Activated CD8-positive, alpha-beta memory T cell treated with anti-CD3 and anti-CD28 coated beads, Interleukin-2, amount 10 ng/mL, durations not matched to agents 7 days and 5 days (primary cell): ENCODE measurements around the gene AMIGO1. TPM values are rescaled to one million over a fixed set of nuclear protein-coding genes. Genes with fewer than 3 reads are reported as not detected.

Experiments used
- ATAC-seq: fragments of 150-1000 bp; cut with Tn5 transposase; one replicate; pipeline ENCODE4 v1.10.0; 2021; ENCODE audit warnings: moderate library complexity
- CTCF ChIA-PET: fragments of 350-600 bp; sonication (Branson Sonifier 250); formaldehyde crosslinking; loops from one replicate; lab custom pipeline; 2021; ENCODE audit warnings: antibody characterized with exemption; lab: Charles Lee
- DNase-seq: peaks from one replicate; pipeline ENCODE4 v3.0.0-alpha.2; 2020
- H3K27ac Mint-ChIP-seq: one replicate; pipeline ENCODE4 v1.8.0; 2021; ENCODE audit warnings: mild to moderate bottlenecking, mixed read lengths
- H3K27me3 Mint-ChIP-seq: one replicate; pipeline ENCODE4 v1.8.0; 2021; ENCODE audit warnings: mixed read lengths
- H3K36me3 Mint-ChIP-seq: one replicate; pipeline ENCODE4 v1.8.0; 2021; ENCODE audit warnings: mild to moderate bottlenecking, mixed read lengths
- H3K4me1 Mint-ChIP-seq: one replicate; pipeline ENCODE4 v1.8.0; 2021; ENCODE audit warnings: mixed read lengths
- H3K4me3 Mint-ChIP-seq: one replicate; pipeline ENCODE4 v1.8.0; 2021; ENCODE audit warnings: mild to moderate bottlenecking, moderate library complexity, mixed read lengths
- H3K9me3 Mint-ChIP-seq: one replicate; pipeline ENCODE4 v1.8.0; 2022; ENCODE audit warnings: low read depth, mixed read lengths
- total RNA-seq, 2 experiments: library from RNA; stranded (reverse); gene quantifications; one replicate each; pipeline ENCODE4 v1.2.3, GENCODE V29; 2021

Gene AMIGO1
- total RNA-seq, 2 experiments from 2014 or later: 0.20 to 0.26 TPM

GRCh38 chr1:109508873-109509175 is 703 bp downstream of the AMIGO1 start:
- Mint-ChIP-seq H3K4me3 (peak overlapping the region; percentile 68), H3K27me3 (peaks cover 36% of the 10 kb centered on the region), H3K9me3 (no peaks in the 10 kb centered on the region), H3K27ac (no peak overlapping the region), H3K4me1 (peaks cover 26% of the 10 kb centered on the region), H3K36me3 (no peaks in the 10 kb centered on the region)
- DNase-seq (no peak), ATAC-seq (no peak)
- CTCF ChIA-PET: interaction anchor here (43.7 to 46.0 kb wide), 2 partner anchors 10 to 11 kb away, joined by 1550 read pairs; partner anchors contain the start of genes AMIGO1, ATXN7L2, CYB561D1 and GPR61

GRCh38 chr1:109508001-109508872 is 1.3 kb downstream of the AMIGO1 start:
- H3K4me3 Mint-ChIP-seq: peak overlapping the region; percentile 68
- peaks cover 28% of the 10 kb centered on the region for H3K4me1 Mint-ChIP-seq
- H3K36me3 Mint-ChIP-seq: no peaks in the 10 kb centered on the region
- H3K27me3 Mint-ChIP-seq: peaks cover 34% of the 10 kb centered on the region
- H3K27ac Mint-ChIP-seq: no peak overlapping the region
- no peak for DNase-seq
- no peak for ATAC-seq
- CTCF ChIA-PET: interaction anchor here (43.7 to 46.0 kb wide), 2 partner anchors 9 to 11 kb away, joined by 1550 read pairs; partner anchors contain the start of genes AMIGO1, ATXN7L2, CYB561D1 and GPR61
- no peaks in the 10 kb centered on the region for H3K9me3 Mint-ChIP-seq

- peaks cover 58% of the 10 kb centered on the region for H3K4me1 Mint-ChIP-seq
- peaks cover 9% of the 10 kb centered on the region for H3K36me3 Mint-ChIP-seq
- DNase-seq (no peak), ATAC-seq (no peak)
- no peak overlapping the region for H3K4me3 Mint-ChIP-seq
- H3K27me3 Mint-ChIP-seq: peaks cover 16% of the 10 kb centered on the region
- peak overlapping the region; percentile 44 for H3K27ac Mint-ChIP-seq
- no peaks in the 10 kb centered on the region for H3K9me3 Mint-ChIP-seq
- CTCF ChIA-PET: interaction anchor here (43.7 to 46.0 kb wide), 2 partner anchors 6 to 15 kb away, joined by 1550 read pairs; partner anchors contain the start of genes AMIGO1, ATXN7L2, CYB561D1 and GPR61
Measured at GRCh38 chr1:109504974-109505373, 4.6 kb downstream of the AMIGO1 start.

- CTCF ChIA-PET: interaction anchor here (43.7 to 46.0 kb wide), 2 partner anchors 5 to 16 kb away, joined by 1550 read pairs; partner anchors contain the start of genes AMIGO1, ATXN7L2, CYB561D1 and GPR61
- no peak overlapping the region for H3K27ac Mint-ChIP-seq
- H3K36me3 Mint-ChIP-seq: peaks cover 12% of the 10 kb centered on the region
- ATAC-seq: no peak
- peaks cover 11% of the 10 kb centered on the region for H3K27me3 Mint-ChIP-seq
- H3K9me3 Mint-ChIP-seq: no peaks in the 10 kb centered on the region
- no peak overlapping the region for H3K4me3 Mint-ChIP-seq
- peaks cover 58% of the 10 kb centered on the region for H3K4me1 Mint-ChIP-seq
- DNase-seq: no peak
Measured at GRCh38 chr1:109503935-109504334, 5.6 kb downstream of the AMIGO1 start.

DNA sequence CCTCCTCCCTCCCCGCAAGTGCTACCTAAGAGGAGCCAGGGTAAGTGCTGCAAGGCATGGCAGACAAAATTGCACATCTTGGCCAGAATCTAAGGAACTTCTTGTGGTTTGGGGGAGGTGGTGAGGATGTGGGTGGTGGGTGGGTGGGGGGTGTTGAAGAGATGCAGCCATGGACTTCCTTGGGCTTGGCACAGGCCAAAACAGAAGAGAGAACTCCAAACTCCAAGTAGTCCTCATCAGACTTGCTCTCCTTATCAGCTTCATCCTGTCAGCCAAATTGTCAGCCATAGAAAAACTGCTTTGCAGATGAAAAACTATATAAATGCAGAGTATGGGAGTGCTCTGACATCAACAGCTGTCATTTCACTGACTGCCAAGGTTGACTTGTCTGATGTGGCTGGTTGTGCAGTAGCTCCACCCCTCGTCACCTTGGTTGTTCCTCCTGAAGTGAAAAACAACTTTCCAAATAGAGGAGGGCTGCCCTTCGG is 7.1 kb downstream of the AMIGO1 start:
- peak; percentile 54 for DNase-seq
- CTCF ChIA-PET: interaction anchor here (1.3 to 46.0 kb wide), 4 partner anchors 3 to 127 kb away, joined by 4 to 1550 read pairs (median 777); partner anchors contain the start of genes AMIGO1, ATXN7L2, CYB561D1 and GPR61
- ATAC-seq: peak; percentile 79
- no peaks in the 10 kb centered on the region for H3K9me3 Mint-ChIP-seq
- peaks cover 2% of the 10 kb centered on the region for H3K27me3 Mint-ChIP-seq
- no peak overlapping the region for H3K4me3 Mint-ChIP-seq
- peaks cover 59% of the 10 kb centered on the region for H3K4me1 Mint-ChIP-seq
- peak overlapping the region; percentile 92 for H3K27ac Mint-ChIP-seq
- peaks cover 12% of the 10 kb centered on the region for H3K36me3 Mint-ChIP-seq

- ATAC-seq: peak; percentile 58
- peaks cover 61% of the 10 kb centered on the region for H3K4me1 Mint-ChIP-seq
Measured at GRCh38 chr1:109501644-109502363, 7.7 kb downstream of the AMIGO1 start.

GRCh38 chr1:109500941-109501381 is 8.6 kb downstream of the AMIGO1 start:
- CTCF ChIA-PET: interaction anchor here (1.3 to 46.0 kb wide), 3 partner anchors 2 to 76 kb away, joined by 4 to 1550 read pairs (median 1550); partner anchors contain the start of genes AMIGO1, ATXN7L2, CYB561D1 and GPR61
- ATAC-seq (no peak), DNase-seq (no peak)
- H3K27me3 Mint-ChIP-seq: no peaks in the 10 kb centered on the region
- peaks cover 19% of the 10 kb centered on the region for H3K36me3 Mint-ChIP-seq
- H3K4me3 Mint-ChIP-seq: no peak overlapping the region
- H3K27ac Mint-ChIP-seq: peak overlapping the region; percentile 22
- H3K9me3 Mint-ChIP-seq: no peaks in the 10 kb centered on the region
- peaks cover 67% of the 10 kb centered on the region for H3K4me1 Mint-ChIP-seq

More at GRCh38 chr1:109501644-109502363, 7.7 kb downstream of the AMIGO1 start:
- H3K4me3 Mint-ChIP-seq: no peak overlapping the region
- CTCF ChIA-PET: interaction anchor here (1.3 to 46.0 kb wide), 4 partner anchors 3 to 128 kb away, joined by 4 to 1550 read pairs (median 777); partner anchors contain the start of genes AMIGO1, ATXN7L2, CYB561D1 and GPR61
- H3K36me3 Mint-ChIP-seq: peaks cover 12% of the 10 kb centered on the region
- H3K27ac Mint-ChIP-seq: peak overlapping the region; percentile 92
- no peaks in the 10 kb centered on the region for H3K27me3 Mint-ChIP-seq
- no peak for DNase-seq
- no peaks in the 10 kb centered on the region for H3K9me3 Mint-ChIP-seq

- DNase-seq: peak; percentile 64
- peaks cover 21% of the 10 kb centered on the region for H3K36me3 Mint-ChIP-seq
- CTCF ChIA-PET: interaction anchor here (1.0 to 46.0 kb wide), 4 partner anchors 1 to 121 kb away, joined by 3 to 1550 read pairs (median 776); partner anchors contain the start of genes AMIGO1, ATXN7L2, CYB561D1 and GPR61
Measured at GRCh38 chr1:109499661-109500536, 9.6 kb downstream of the AMIGO1 start.

GRCh38 chr1:109499081-109499480 is 10.4 kb downstream of the AMIGO1 start:
- Mint-ChIP-seq H3K4me1 (peaks cover 77% of the 10 kb centered on the region), H3K27me3 (no peaks in the 10 kb centered on the region), H3K4me3 (no peak overlapping the region), H3K27ac (no peak overlapping the region), H3K9me3 (no peaks in the 10 kb centered on the region), H3K36me3 (peaks cover 21% of the 10 kb centered on the region)
- CTCF ChIA-PET: interaction anchor here (1.1 to 46.0 kb wide), 3 partner anchors 0 to 121 kb away, joined by 3 to 1550 read pairs (median 1550); partner anchors contain the start of genes AMIGO1, ATXN7L2, CYB561D1 and GPR61
- DNase-seq (no peak), ATAC-seq (no peak)

More at GRCh38 chr1:109499661-109500536, 9.6 kb downstream of the AMIGO1 start:
- H3K4me3 Mint-ChIP-seq: no peak overlapping the region
- peaks cover 76% of the 10 kb centered on the region for H3K4me1 Mint-ChIP-seq
- H3K27ac Mint-ChIP-seq: peak overlapping the region; percentile 57
- ATAC-seq: peak; percentile 25
- H3K27me3 Mint-ChIP-seq: no peaks in the 10 kb centered on the region
- H3K9me3 Mint-ChIP-seq: no peaks in the 10 kb centered on the region

- Mint-ChIP-seq H3K36me3 (peaks cover 21% of the 10 kb centered on the region), H3K4me1 (peaks cover 77% of the 10 kb centered on the region), H3K9me3 (no peaks in the 10 kb centered on the region), H3K27ac (no peak overlapping the region), H3K4me3 (no peak overlapping the region), H3K27me3 (no peaks in the 10 kb centered on the region)
- ATAC-seq: no peak
- CTCF ChIA-PET: interaction anchor here (1.1 to 46.0 kb wide), 3 partner anchors 1 to 122 kb away, joined by 3 to 1550 read pairs (median 1550); partner anchors contain the start of genes AMIGO1, ATXN7L2, CYB561D1 and GPR61
- DNase-seq: no peak
Measured at GRCh38 chr1:109498161-109498801, 11.2 kb downstream of the AMIGO1 start.

- peaks cover 77% of the 10 kb centered on the region for H3K4me1 Mint-ChIP-seq
- ATAC-seq (no peak), DNase-seq (no peak)
- no peaks in the 10 kb centered on the region for H3K27me3 Mint-ChIP-seq
- no peak overlapping the region for H3K4me3 Mint-ChIP-seq
- H3K9me3 Mint-ChIP-seq: no peaks in the 10 kb centered on the region
- H3K27ac Mint-ChIP-seq: no peak overlapping the region
- CTCF ChIA-PET: interaction anchor here (1.2 to 46.0 kb wide), 3 partner anchors 1 to 72 kb away, joined by 3 to 1550 read pairs (median 1550); partner anchors contain the start of genes AMIGO1, ATXN7L2, CYB561D1 and GPR61
- peaks cover 21% of the 10 kb centered on the region for H3K36me3 Mint-ChIP-seq
Measured at GRCh38 chr1:109497449-109498160, 11.9 kb downstream of the AMIGO1 start.
